Measurements from ENCODE around the gene FGF14.
A peak's percentile ranks its signal among the peaks of the same experiment; 100 is the strongest.

The FGF14 gene

DNA sequence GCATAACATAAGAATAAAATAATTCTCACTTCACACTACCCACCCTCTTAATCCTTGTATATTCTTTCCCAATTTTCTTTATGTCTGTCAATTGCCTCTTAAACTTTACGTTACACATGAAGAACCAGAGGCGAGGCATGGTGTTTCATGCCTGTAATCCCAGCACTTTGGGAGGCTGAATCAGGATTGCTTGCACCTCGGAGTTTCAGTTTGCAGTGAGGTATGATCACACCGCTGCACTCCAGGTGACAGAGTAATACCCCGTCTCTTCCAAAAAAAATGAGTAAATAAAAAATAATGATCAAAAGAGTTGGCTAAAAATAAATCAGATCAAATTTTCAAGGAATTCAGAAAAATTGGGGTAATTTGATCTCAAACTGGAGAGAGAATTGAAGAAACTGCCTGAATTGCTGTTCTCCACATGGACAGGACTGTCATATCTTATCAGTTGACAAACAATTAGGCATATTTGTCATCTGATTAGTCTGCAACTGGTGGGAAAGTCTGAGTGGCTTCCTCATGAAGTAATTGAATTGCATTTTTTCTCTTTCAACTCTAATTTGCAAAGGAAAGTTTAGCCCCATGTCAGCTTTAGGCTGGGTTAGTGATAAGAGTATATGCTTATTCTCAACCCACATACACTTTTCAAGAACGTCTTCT is 646.5 kb downstream of the FGF14 start:
- no peaks in the 10 kb centered on the region for H3K36me3 Mint-ChIP-seq (ENCODE audit: low read depth)
- H3K4me1 Mint-ChIP-seq: peaks cover 16% of the 10 kb centered on the region
- TF ChIP-seq, protein P1, sequence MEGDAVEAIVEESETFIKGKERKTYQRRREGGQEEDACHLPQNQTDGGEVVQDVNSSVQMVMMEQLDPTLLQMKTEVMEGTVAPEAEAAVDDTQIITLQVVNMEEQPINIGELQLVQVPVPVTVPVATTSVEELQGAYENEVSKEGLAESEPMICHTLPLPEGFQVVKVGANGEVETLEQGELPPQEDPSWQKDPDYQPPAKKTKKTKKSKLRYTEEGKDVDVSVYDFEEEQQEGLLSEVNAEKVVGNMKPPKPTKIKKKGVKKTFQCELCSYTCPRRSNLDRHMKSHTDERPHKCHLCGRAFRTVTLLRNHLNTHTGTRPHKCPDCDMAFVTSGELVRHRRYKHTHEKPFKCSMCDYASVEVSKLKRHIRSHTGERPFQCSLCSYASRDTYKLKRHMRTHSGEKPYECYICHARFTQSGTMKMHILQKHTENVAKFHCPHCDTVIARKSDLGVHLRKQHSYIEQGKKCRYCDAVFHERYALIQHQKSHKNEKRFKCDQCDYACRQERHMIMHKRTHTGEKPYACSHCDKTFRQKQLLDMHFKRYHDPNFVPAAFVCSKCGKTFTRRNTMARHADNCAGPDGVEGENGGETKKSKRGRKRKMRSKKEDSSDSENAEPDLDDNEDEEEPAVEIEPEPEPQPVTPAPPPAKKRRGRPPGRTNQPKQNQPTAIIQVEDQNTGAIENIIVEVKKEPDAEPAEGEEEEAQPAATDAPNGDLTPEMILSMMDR (IDR thresholded peaks at IDR 0.05; ENCODE audit: unreplicated experiment in 3 of 3): no peak
- no peaks in the 10 kb centered on the region for H3K9me3 Mint-ChIP-seq
- no peaks in the 10 kb centered on the region for H3K27me3 Mint-ChIP-seq (ENCODE audit: low read depth)
- no peak overlapping the region for H3K27ac Mint-ChIP-seq
- no peak overlapping the region for H3K4me3 Mint-ChIP-seq

DNA sequence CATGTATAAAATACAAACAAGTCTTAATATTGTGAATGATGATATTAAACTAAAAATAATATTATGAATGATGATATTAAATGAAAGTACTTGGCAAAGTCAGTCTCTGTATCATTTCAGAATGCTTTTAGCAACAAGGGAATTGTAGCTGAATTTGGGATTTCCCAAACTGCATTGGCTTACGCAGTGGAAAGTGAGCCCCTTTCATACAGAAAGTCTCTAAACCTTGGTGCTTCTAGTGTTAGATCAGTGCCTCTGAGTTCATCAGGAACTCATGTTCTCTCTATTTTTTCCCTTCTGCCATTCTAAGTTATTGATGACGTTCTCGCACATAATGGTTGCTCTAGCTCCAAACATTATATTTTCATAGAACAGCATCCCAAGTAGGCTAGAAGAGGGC is 649.4 kb downstream of the FGF14 start:
- H3K4me3 Mint-ChIP-seq: no peak overlapping the region
- H3K27ac Mint-ChIP-seq: no peak overlapping the region
- TF ChIP-seq, protein P1 (IDR thresholded peaks at IDR 0.05; ENCODE audit: unreplicated experiment in 3 of 3): no peak
- H3K4me1 Mint-ChIP-seq: peaks cover 21% of the 10 kb centered on the region
- no peaks in the 10 kb centered on the region for H3K36me3 Mint-ChIP-seq (ENCODE audit: low read depth)
- H3K9me3 Mint-ChIP-seq: no peaks in the 10 kb centered on the region
- H3K27me3 Mint-ChIP-seq (ENCODE audit: low read depth): no peaks in the 10 kb centered on the region

DNA sequence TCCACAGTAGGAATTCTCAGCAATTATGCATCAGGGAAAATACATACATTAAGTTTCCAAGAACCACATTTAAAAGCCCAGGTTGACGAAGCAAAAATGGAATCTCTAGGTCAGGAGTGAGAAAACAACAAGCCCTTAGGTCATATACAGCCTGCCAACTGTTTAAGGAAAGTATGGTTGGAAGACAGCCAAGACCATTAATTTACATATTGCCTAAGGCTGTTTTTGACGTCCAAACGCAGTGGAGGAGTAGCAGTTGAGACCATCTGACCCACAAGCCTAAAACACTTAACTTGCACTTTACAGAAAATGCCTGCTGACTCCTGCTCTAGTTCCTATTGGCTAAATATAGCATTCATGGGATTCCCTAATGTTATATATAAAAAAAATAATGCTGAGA is 650.4 kb downstream of the FGF14 start:
- Mint-ChIP-seq H3K27ac (peak overlapping the region; percentile 76 to 83 (median 79)), H3K27me3 (ENCODE audit: low read depth) (no peaks in the 10 kb centered on the region), H3K36me3 (ENCODE audit: low read depth) (no peaks in the 10 kb centered on the region), H3K4me3 (no peak overlapping the region), H3K9me3 (no peaks in the 10 kb centered on the region), H3K4me1 (peaks cover 21% of the 10 kb centered on the region)
- TF ChIP-seq, protein P1 (IDR thresholded peaks at IDR 0.05; ENCODE audit: unreplicated experiment in 3 of 3): no peak

DNA sequence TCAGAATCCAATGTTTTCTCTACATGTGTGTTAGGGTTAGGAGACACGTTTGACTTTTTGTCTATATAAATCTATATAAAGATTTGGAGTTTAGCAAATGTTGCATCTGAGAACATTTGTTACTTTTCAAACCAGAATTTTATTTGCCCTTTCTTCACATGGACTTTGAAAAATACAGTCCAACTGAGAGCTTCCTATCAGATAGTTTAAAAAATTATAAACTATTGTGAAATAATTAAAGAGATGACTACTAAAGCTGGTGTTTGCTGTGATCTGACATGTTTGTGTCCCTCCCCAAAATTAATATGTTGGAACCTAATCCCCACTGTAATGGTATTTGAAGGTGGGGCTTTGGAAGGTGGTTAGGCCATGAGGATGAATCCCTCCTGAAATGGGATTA is 652.3 kb downstream of the FGF14 start:
- H3K4me3 Mint-ChIP-seq: no peak overlapping the region
- no peaks in the 10 kb centered on the region for H3K36me3 Mint-ChIP-seq (ENCODE audit: low read depth)
- H3K4me1 Mint-ChIP-seq: peaks cover 21% of the 10 kb centered on the region
- no peaks in the 10 kb centered on the region for H3K27me3 Mint-ChIP-seq (ENCODE audit: low read depth)
- H3K9me3 Mint-ChIP-seq: no peaks in the 10 kb centered on the region
- TF ChIP-seq, protein P1 (IDR thresholded peaks at IDR 0.05; ENCODE audit: unreplicated experiment in 3 of 3): no peak
- peak overlapping the region in 1 of 3 experiments; percentile 83 for H3K27ac Mint-ChIP-seq

DNA sequence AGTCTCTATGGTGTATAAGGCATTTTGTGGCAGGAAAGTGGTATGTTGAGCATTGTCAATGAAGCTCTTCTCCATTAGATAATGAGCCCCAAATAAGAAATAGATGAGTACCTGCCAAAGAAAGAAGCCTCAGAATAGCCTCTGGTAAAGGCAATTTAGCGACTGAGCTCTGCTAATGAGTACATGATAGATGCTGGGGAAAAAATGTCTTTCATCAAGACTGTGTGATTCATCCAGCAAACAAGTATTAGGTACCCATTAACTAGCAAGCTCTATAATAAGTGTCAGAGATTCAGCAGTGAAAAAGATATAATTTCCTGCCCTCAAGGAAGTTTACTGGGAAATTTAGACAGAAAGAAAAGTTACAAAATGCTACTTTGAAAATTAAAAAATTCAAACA is 654.8 kb downstream of the FGF14 start:
- no peaks in the 10 kb centered on the region for H3K27me3 Mint-ChIP-seq (ENCODE audit: low read depth)
- no peaks in the 10 kb centered on the region for H3K36me3 Mint-ChIP-seq (ENCODE audit: low read depth)
- H3K4me1 Mint-ChIP-seq: peaks cover 21% of the 10 kb centered on the region
- H3K4me3 Mint-ChIP-seq: no peak overlapping the region
- TF ChIP-seq, protein P1 (IDR thresholded peaks at IDR 0.05; ENCODE audit: unreplicated experiment in 3 of 3): no peak
- H3K27ac Mint-ChIP-seq: no peak overlapping the region
- no peaks in the 10 kb centered on the region for H3K9me3 Mint-ChIP-seq

DNA sequence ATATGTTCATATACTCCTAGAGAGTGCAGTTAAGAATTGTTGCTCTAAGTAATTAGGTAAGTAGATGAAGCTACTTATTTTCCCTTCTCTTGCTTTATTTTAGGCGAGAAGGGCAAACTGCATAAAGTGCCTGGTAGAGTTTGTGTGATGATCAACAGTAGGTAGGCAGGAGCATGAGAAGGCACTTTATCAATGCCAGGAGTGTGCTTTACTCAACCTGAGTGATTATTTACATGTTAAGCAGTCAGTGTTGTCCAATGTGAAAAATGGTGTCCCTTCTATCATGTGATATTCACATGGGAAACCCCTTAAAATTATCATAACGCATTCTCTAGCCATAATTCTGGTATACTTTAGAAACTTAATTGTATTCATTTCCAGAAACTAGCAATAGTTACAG is 655.3 kb downstream of the FGF14 start:
- Mint-ChIP-seq H3K9me3 (no peaks in the 10 kb centered on the region), H3K27me3 (ENCODE audit: low read depth) (no peaks in the 10 kb centered on the region), H3K4me1 (peaks cover 16% of the 10 kb centered on the region), H3K36me3 (ENCODE audit: low read depth) (no peaks in the 10 kb centered on the region), H3K27ac (no peak overlapping the region), H3K4me3 (no peak overlapping the region)
- TF ChIP-seq, protein P1 (IDR thresholded peaks at IDR 0.05; ENCODE audit: unreplicated experiment in 3 of 3): no peak

All from nephron (organoid).